Caco-2 (cell line): ENCODE measurements around the gene MDN1. TPM values are rescaled to one million over a fixed set of nuclear protein-coding genes. Genes with fewer than 3 reads are reported as not detected.

Experiments
- BruUV-seq: library from RNA; stranded (reverse); fragments of 400-500 nt; replicated peaks from 2 replicates; lab custom pipeline; 2021; lab: Mats Ljungman, UMichigan
- CTCF ChIA-PET: fragments of 300-600 bp; sonication (Branson Sonifier 250); formaldehyde crosslinking; loops from one replicate; lab custom pipeline; 2022; ENCODE audit warnings: antibody characterized with exemption; lab: Charles Lee
- POLR2A ChIA-PET: fragments of 300-600 bp; sonication (Branson Sonifier 250); formaldehyde crosslinking; loops from one replicate; lab custom pipeline; 2022; ENCODE audit warnings: antibody characterized with exemption; lab: Charles Lee
- DNase-seq, 2 experiments: peaks; one replicate each; pipeline versions ENCODE4 v3.0.0 to v3.0.0-alpha.2; 2020 to 2022
- H3K27me3 ChIP-seq: replicated peaks from 2 replicates; pipeline ENCODE4 v1.6.0; 2011; ENCODE audit warnings: low read length; ENCODE audit not compliant: control insufficient read depth, insufficient read depth
- H3K36me3 ChIP-seq: 2 replicates; pipeline ENCODE4 v1.5.1; 2011; ENCODE audit warnings: low read length; ENCODE audit not compliant: control insufficient read depth, insufficient read depth
- H3K4me1 ChIP-seq: fragments of 250-450 bp; sonication (Bioruptor Pico); 2 replicates; pipeline ENCODE4 v1.5.1; 2020; ENCODE audit warnings: mild to moderate bottlenecking
- H3K4me3 ChIP-seq: 2 replicates; pipeline ENCODE4 v1.5.1; 2011; ENCODE audit warnings: low read depth, mild to moderate bottlenecking, control low read depth, low read length
- H3K9me3 ChIP-seq: fragments of 250-450 bp; sonication (Bioruptor Pico); 2 replicates; pipeline ENCODE4 v1.5.1; 2020; ENCODE audit warnings: mild to moderate bottlenecking, moderate library complexity
- H3K27ac Mint-ChIP-seq: one replicate; pipeline ENCODE4 v1.8.0; 2022; ENCODE audit warnings: mixed read lengths; ENCODE audit not compliant: unreplicated experiment
- H3K27me3 Mint-ChIP-seq: one replicate; pipeline ENCODE4 v1.8.0; 2022; ENCODE audit warnings: mixed read lengths; ENCODE audit not compliant: insufficient read depth, unreplicated experiment
- H3K36me3 Mint-ChIP-seq: one replicate; pipeline ENCODE4 v1.8.0; 2022; ENCODE audit warnings: mild to moderate bottlenecking, mixed read lengths; ENCODE audit not compliant: insufficient read depth, unreplicated experiment
- H3K4me1 Mint-ChIP-seq: one replicate; pipeline ENCODE4 v1.8.0; 2022; ENCODE audit warnings: low read depth, mixed read lengths; ENCODE audit not compliant: unreplicated experiment
- H3K4me3 Mint-ChIP-seq: one replicate; pipeline ENCODE4 v1.8.0; 2022; ENCODE audit warnings: mild to moderate bottlenecking, moderate library complexity, mixed read lengths; ENCODE audit not compliant: unreplicated experiment
- H3K9me3 Mint-ChIP-seq: one replicate; pipeline ENCODE4 v1.8.0; 2022; ENCODE audit warnings: mixed read lengths; ENCODE audit not compliant: unreplicated experiment
- CTCF ChIP-seq, 2 experiments: fragments of 200-600 bp in 1 of 2; IDR thresholded peaks; 1 replicate in 1 of 2; 2 replicates in 1 of 2; pipeline versions ENCODE4 v1.5.1 to v1.8.0; 2011 to 2022; ENCODE audit warnings: antibody characterized with exemption in 1 of 2, control low read depth in 1 of 2, inconsistent platforms in 1 of 2, low read depth in 1 of 2, low read length in 1 of 2, mild to moderate bottlenecking in 1 of 2, moderate library complexity in 1 of 2; ENCODE audit not compliant: insufficient read depth in 1 of 2, severe bottlenecking in 1 of 2, unreplicated experiment in 1 of 2
- intact Hi-C: fragments of 100-400 bp; cut with micrococcal nuclease; formaldehyde crosslinking; loops from one replicate; pipeline ENCODE4 v1.10.0; 2022; ENCODE audit not compliant: unreplicated experiment
- total RNA-seq: library from RNA; stranded (reverse); gene quantifications from 2 replicates; pipeline ENCODE4 v1.2.3, GENCODE V29; 2022

Gene MDN1
- total RNA-seq, 1 experiment from 2014 or later, result 49.0 TPM

- Mint-ChIP-seq H3K36me3 (peaks cover 77% of the 10 kb centered on the region), H3K9me3 (no peaks in the 10 kb centered on the region), H3K4me1 (no peaks in the 10 kb centered on the region), H3K4me3 (no peak overlapping the region), H3K27ac (no peak overlapping the region), H3K27me3 (no peaks in the 10 kb centered on the region)
- Histone ChIP-seq H3K9me3 (peaks cover 7% of the 10 kb centered on the region; the same call in 1 of the 2 replicates), H3K4me1 (0 out of 2 replicates have a peak, but pooled peaks cover 4% of the 10 kb centered on the region), H3K36me3 (peaks cover 1% of the 10 kb centered on the region; the same call in 1 of the 2 replicates), H3K4me3 (no peak overlapping the region), H3K27me3 (no peaks in the 10 kb centered on the region)
- intact Hi-C loops, result no loop called here
- POLR2A ChIA-PET, result no interaction called here
- no peak for DNase-seq
- BruUV-seq, result no TSS peak
- CTCF ChIA-PET, result no interaction called here
- TF ChIP-seq CTCF (IDR thresholded peaks at IDR 0.05; ENCODE audit: insufficient read depth in 1 of 2, low read depth in 1 of 2, low read length in 1 of 2, severe bottlenecking in 1 of 2, unreplicated experiment in 1 of 2), result no peak
These were observed 42.9 kb downstream of the MDN1 start for GRCh38 chr6:89776583-89777233.

GRCh38 chr6:89775150-89775549 lies 44.4 kb downstream of the MDN1 start:
- no TSS peak for BruUV-seq
- H3K9me3 Mint-ChIP-seq, result no peaks in the 10 kb centered on the region

GRCh38 chr6:89769572-89769971 lies 50.0 kb downstream of the MDN1 start:
- Mint-ChIP-seq H3K27ac (no peak overlapping the region), H3K9me3 (no peaks in the 10 kb centered on the region), H3K4me3 (no peak overlapping the region), H3K4me1 (no peaks in the 10 kb centered on the region), H3K36me3 (peaks cover 70% of the 10 kb centered on the region), H3K27me3 (no peaks in the 10 kb centered on the region)
- Histone ChIP-seq H3K4me3 (no peak overlapping the region), H3K9me3 (no peaks in the 10 kb centered on the region), H3K4me1 (no peaks in the 10 kb centered on the region), H3K36me3 (peaks cover 1% of the 10 kb centered on the region), H3K27me3 (no peaks in the 10 kb centered on the region)
- TF ChIP-seq CTCF (IDR thresholded peaks at IDR 0.05; ENCODE audit: insufficient read depth in 1 of 2, low read depth in 1 of 2, low read length in 1 of 2, severe bottlenecking in 1 of 2, unreplicated experiment in 1 of 2), result no peak
- ChIA-PET CTCF (no interaction called here), POLR2A (no interaction called here)
- BruUV-seq, result no TSS peak
- no peak for DNase-seq
- intact Hi-C loops, result no loop called here

More at GRCh38 chr6:89775150-89775549, 44.4 kb downstream of the MDN1 start:
- intact Hi-C loops, result no loop called here
- TF ChIP-seq CTCF (IDR thresholded peaks at IDR 0.05; ENCODE audit: insufficient read depth in 1 of 2, low read depth in 1 of 2, low read length in 1 of 2, severe bottlenecking in 1 of 2, unreplicated experiment in 1 of 2), result no peak
- no peak overlapping the region for H3K4me3 ChIP-seq
- 0 out of 2 replicates have a peak, but pooled peaks cover 1% of the 10 kb centered on the region for H3K4me1 ChIP-seq
- ChIA-PET CTCF (no interaction called here), POLR2A (no interaction called here)
- Mint-ChIP-seq H3K27ac (no peak overlapping the region), H3K4me3 (no peak overlapping the region), H3K27me3 (no peaks in the 10 kb centered on the region), H3K36me3 (peaks cover 73% of the 10 kb centered on the region), H3K4me1 (no peaks in the 10 kb centered on the region)
- no peaks in the 10 kb centered on the region for H3K27me3 ChIP-seq
- DNase-seq, result no peak
- H3K36me3 ChIP-seq, result no peaks in the 10 kb centered on the region; the same call in 1 of the 2 replicates
- peaks cover 2% of the 10 kb centered on the region; the same call in 1 of the 2 replicates for H3K9me3 ChIP-seq
